HUES6 (cell line): ENCODE data around the gene EIF3A.

Experiments used
- H3K27ac ChIP-seq: 2 replicates; pipeline ENCODE4 v1.7.0; 2013; ENCODE audit warnings: low read depth, mild to moderate bottlenecking, low read length, inconsistent platforms
- H3K27me3 ChIP-seq: 2 replicates; pipeline ENCODE4 v1.6.1; 2013; ENCODE audit warnings: low read length; ENCODE audit not compliant: control insufficient read depth, insufficient read depth
- H3K36me3 ChIP-seq: 2 replicates; pipeline ENCODE4 v1.6.1; 2013; ENCODE audit warnings: low read length; ENCODE audit not compliant: control insufficient read depth, insufficient read depth
- H3K4me1 ChIP-seq: 2 replicates; pipeline ENCODE4 v1.6.1; 2013; ENCODE audit warnings: low read length; ENCODE audit not compliant: control insufficient read depth, insufficient read depth
- H3K4me3 ChIP-seq: 2 replicates; pipeline ENCODE4 v1.5.1; 2013; ENCODE audit warnings: low read depth, low read length
- H3K9ac ChIP-seq: one replicate; pipeline ENCODE4 v1.6.1; 2013; ENCODE audit warnings: mild to moderate bottlenecking, low read length
- H3K9me3 ChIP-seq: 2 replicates; pipeline ENCODE4 v1.6.1; 2013; ENCODE audit warnings: low read depth, low read length; ENCODE audit not compliant: control insufficient read depth, insufficient read depth

EIF3A gene

DNA sequence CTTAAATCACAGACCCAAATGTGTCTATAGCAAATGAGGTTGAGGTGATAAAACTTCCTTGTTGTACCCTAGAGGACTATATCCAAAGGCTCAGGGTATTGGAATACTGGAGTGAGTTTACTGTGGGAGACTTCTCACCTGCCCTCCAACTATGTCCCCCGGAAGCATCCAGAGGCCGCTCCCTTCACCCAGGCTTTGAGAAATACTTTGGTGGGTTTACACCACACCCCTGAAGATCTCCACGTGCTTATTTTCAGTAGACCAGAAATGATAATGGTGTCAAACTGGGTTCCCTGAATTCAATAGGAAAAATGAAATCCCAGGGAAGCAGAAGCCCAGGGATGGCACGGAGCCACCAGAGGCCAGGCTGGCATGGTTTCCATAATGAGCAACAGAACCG, 82.4 kb downstream of the EIF3A start:
- Histone ChIP-seq H3K9ac (no peak overlapping the region), H3K4me3 (no peak overlapping the region), H3K9me3 (no peaks in the 10 kb centered on the region), H3K36me3 (no peaks in the 10 kb centered on the region), H3K27ac (no peak overlapping the region), H3K27me3 (no peaks in the 10 kb centered on the region), H3K4me1 (no peaks in the 10 kb centered on the region)

DNA sequence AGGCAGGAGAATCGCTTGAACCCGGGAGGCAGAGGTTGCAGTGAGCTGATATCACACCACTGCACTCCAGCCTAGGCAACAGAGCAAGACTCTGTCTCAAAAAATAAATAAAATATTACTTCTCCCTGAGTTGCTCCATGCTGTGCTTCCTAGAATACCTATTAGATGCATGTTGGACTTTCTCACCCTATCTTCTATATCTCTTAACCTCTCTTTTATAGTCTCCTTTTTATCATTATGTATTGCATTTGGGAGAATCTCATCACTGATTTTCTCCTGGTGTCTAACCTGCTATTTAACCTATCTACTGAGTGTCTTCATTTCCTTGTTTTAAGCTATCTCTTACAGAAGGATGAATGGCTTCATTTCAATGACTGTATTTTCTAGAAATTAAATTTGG, 83.2 kb downstream of the EIF3A start:
- Histone ChIP-seq H3K4me1 (no peaks in the 10 kb centered on the region), H3K9ac (no peak overlapping the region), H3K27me3 (no peaks in the 10 kb centered on the region), H3K36me3 (no peaks in the 10 kb centered on the region), H3K4me3 (no peak overlapping the region), H3K27ac (no peak overlapping the region), H3K9me3 (no peaks in the 10 kb centered on the region)

- Histone ChIP-seq H3K27ac (no peak overlapping the region), H3K9ac (no peak overlapping the region), H3K27me3 (no peaks in the 10 kb centered on the region), H3K36me3 (no peaks in the 10 kb centered on the region), H3K9me3 (no peaks in the 10 kb centered on the region), H3K4me3 (no peak overlapping the region), H3K4me1 (no peaks in the 10 kb centered on the region)
These were observed 84.9 kb downstream of the EIF3A start for GRCh38 chr10:118995739-118996138.

DNA sequence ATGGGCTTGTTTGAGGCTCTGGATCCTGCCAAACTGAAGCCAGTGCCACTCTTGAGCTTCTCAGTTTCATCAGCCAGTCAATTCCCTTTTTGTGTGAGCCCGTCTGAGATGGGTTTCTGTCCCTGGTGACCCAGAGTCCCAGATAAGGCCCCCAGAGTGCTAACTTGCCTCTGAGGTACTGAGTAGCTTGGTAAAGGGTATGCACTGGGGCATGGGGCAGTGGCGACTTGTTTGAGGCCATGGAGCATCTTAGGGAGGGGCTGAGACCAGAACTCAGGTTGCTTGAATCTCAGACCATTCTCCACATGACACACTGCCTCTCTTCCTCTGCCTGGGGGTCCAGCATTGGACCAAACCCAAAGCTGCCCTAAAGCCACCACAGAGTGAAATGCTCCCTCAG, 86.3 kb downstream of the EIF3A start:
- no peaks in the 10 kb centered on the region for H3K36me3 ChIP-seq
- no peak overlapping the region for H3K27ac ChIP-seq
- H3K27me3 ChIP-seq: no peaks in the 10 kb centered on the region
- no peaks in the 10 kb centered on the region for H3K4me1 ChIP-seq
- H3K9me3 ChIP-seq: no peaks in the 10 kb centered on the region
- no peak overlapping the region for H3K4me3 ChIP-seq
- no peak overlapping the region for H3K9ac ChIP-seq

- Histone ChIP-seq H3K4me1 (no peaks in the 10 kb centered on the region), H3K4me3 (no peak overlapping the region), H3K9ac (no peak overlapping the region), H3K27me3 (no peaks in the 10 kb centered on the region), H3K27ac (no peak overlapping the region), H3K9me3 (no peaks in the 10 kb centered on the region), H3K36me3 (no peaks in the 10 kb centered on the region)
These were observed 87.4 kb downstream of the EIF3A start for GRCh38 chr10:118993214-118993613.

GRCh38 chr10:118992496-118992895, 88.1 kb downstream of the EIF3A start:
- H3K27me3 ChIP-seq: no peaks in the 10 kb centered on the region

GRCh38 chr10:118990326-118990725, 90.3 kb downstream of the EIF3A start:
- Histone ChIP-seq H3K9ac (no peak overlapping the region), H3K36me3 (no peaks in the 10 kb centered on the region), H3K4me3 (no peak overlapping the region), H3K27me3 (no peaks in the 10 kb centered on the region), H3K27ac (no peak overlapping the region), H3K9me3 (no peaks in the 10 kb centered on the region), H3K4me1 (no peaks in the 10 kb centered on the region)

More at GRCh38 chr10:118992496-118992895, 88.1 kb downstream of the EIF3A start:
- Histone ChIP-seq H3K9me3 (no peaks in the 10 kb centered on the region), H3K9ac (no peak overlapping the region), H3K4me3 (no peak overlapping the region), H3K36me3 (no peaks in the 10 kb centered on the region), H3K4me1 (no peaks in the 10 kb centered on the region), H3K27ac (no peak overlapping the region)

DNA sequence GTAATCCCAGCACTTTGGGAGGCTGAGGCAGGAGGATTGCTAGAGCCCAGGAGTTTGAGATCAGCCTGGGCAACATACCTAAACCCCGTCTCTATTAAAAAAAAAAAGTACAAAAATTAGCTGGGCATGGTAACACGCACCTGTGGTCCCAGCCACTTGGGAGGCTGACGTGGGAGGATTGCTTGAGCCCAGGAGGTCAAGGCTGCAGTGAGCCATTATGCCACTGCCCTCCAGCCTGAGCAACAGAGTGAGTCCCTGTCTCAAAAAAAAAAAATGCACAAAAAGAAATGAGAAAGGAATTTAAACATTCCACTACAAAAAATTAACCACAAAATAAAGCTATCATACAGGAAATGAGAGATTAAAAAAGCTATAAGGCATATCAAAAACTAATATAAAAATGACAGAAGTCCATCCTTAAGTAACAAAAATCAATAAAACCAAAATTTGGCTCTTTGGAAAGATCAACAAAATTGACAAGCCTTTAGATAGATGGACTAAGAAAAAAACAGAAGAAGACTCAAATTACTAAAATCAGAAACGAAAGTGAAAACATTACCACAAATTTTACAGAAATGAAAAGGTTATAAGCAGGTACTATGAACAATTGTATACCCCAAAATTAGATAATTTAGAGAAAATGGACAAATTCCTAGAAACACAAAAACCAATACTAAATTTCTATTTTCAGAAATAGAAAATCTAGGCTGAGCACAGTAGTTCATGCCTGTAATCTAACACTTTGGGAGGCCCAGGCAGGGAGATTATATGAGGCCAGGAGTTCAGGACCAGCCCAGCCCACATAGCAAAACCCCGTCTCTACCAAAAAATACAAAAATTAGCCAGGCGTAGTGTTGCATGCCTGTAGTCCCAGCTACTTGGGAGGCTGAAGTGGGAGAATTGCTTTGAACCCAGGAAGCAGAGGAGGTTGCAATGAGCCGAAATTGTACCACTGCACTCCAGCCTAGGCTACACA, 93.5 kb downstream of the EIF3A start:
- Histone ChIP-seq H3K36me3 (no peaks in the 10 kb centered on the region), H3K27ac (no peak overlapping the region), H3K9me3 (peaks cover 5% of the 10 kb centered on the region; the same call in 1 of the 2 replicates), H3K4me3 (no peak overlapping the region), H3K9ac (no peak overlapping the region), H3K4me1 (no peaks in the 10 kb centered on the region), H3K27me3 (no peaks in the 10 kb centered on the region)

DNA sequence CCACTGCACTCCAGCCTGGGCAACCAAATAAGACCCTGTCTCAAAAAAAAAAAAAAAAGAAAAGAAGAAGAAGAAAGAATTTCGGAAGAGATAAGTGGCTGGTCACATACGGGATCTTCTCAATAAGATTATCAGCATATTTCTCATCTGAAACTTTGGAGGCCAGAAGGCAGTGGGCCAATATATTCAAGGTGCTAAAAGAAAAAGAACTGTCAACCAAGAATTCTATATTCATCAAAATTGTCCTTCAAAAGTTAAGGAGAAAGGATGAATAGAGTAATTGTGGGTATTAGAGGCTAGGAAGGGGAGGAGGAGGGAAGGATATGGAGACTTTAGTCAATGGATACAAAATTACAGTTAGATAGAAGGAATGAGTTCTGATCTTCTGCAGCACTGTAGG, 95.0 kb downstream of the EIF3A start:
- Histone ChIP-seq H3K27me3 (no peaks in the 10 kb centered on the region), H3K9me3 (peaks cover 5% of the 10 kb centered on the region; the same call in 1 of the 2 replicates), H3K36me3 (no peaks in the 10 kb centered on the region), H3K27ac (no peak overlapping the region), H3K4me1 (no peaks in the 10 kb centered on the region), H3K9ac (no peak overlapping the region), H3K4me3 (no peak overlapping the region)
